Measurements from ENCODE around the gene SERPINB1. TPM values are rescaled to one million over a fixed set of nuclear protein-coding genes. Genes with fewer than 3 reads are reported as not detected.

Gene SERPINB1
- total and polyA plus RNA-seq, 9 of the 15 experiments (the other 6 are each of a cell fraction or from before 2014, with no cell fraction given) = 33.9 to 108 (median 63.8) TPM

DNA sequence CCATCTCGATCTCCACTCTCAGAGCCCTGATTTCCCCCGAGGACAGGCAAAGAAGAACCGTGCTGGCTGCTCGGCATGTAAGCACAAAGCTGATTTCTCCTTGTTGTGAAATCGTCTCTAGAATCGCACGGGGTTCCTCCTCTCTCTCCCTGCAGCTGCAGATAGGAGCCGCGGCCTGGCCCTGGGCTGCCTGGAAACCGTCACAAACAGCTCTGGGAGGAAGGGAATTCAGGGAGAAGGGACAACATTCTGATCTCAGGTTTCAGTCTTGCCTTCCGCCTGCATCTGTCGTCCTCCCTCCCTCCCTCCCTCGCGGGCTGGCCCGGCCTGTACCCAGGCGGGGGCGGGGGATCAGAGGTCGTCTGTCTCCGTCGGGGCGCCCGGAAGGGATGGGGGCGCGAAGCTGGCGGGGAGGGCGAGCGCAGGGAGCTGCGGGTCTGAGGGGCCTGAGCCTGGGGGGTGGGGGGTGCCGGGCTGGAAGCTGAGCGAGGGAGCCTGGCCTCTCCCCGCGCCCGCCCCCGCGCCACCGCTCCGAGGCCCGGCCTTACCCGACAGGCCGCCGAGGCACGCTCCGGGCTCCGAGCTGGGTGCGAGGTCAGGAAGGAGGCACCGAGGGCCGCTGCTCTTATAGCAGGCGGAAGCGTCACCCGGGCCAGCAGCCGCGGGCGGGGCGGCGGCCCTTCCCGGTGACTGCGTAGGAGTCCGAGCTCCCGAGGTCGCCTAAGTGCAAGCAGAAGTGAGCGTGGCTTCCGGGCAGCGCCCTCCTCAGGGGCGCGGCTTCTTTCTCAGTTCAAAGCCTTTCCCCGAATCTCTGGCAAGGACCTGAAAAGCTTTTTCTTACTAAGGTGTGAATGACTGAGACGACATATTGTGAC is at the start of gene SERPINB1 (continued):
- TF ChIP-seq CBFB (CRISPR knock-in tag; IDR thresholded peaks at IDR 0.05) (peak; percentile 61; the same call in 1 of the 2 replicates), ZFP36 (IDR thresholded peaks at IDR 0.05; ENCODE audit: low read depth, low read length, partially characterized antibody) (peak; percentile 2), FOXK2 (conservative IDR thresholded peaks at IDR 0.05 in 1 of 2, IDR thresholded peaks at IDR 0.05 in 1 of 2; ENCODE audit: low read depth in 2 of 2) (peak; percentile 53 to 77; a peak in 3 of 4 replicates), CREM (IDR thresholded peaks at IDR 0.05; ENCODE audit: low read depth) (peak; percentile 81), ZKSCAN1 (IDR thresholded peaks at IDR 0.05; ENCODE audit: low read depth, low read length) (peak; percentile 66; the same call in 1 of the 2 replicates), POLR2AphosphoS5 (IDR thresholded peaks at IDR 0.05; ENCODE audit: control insufficient read depth, insufficient read depth, low read depth, low read length) (peak; percentile 29; the same call in 1 of the 2 replicates), ZNF121 (CRISPR knock-in tag; conservative IDR thresholded peaks at IDR 0.05) (no peak), ZNF12 (CRISPR knock-in tag; IDR thresholded peaks at IDR 0.05) (no peak), ETV1 (tag; conservative IDR thresholded peaks at IDR 0.05; ENCODE audit: low read depth) (peak; percentile 100), HMGN3 (IDR thresholded peaks at IDR 0.05; ENCODE audit: borderline replicate concordance, extremely low read depth, insufficient read length, low read depth, low read length) (peak; percentile 98), GTF2A2 (tag; IDR thresholded peaks at IDR 0.05) (peak; percentile 75), TCF7 (IDR thresholded peaks at IDR 0.05; ENCODE audit: borderline replicate concordance) (peak; percentile 76; the same call in 1 of the 2 replicates), MTA2 (IDR thresholded peaks at IDR 0.05; ENCODE audit: low read depth) (peak; percentile 34; the same call in 1 of the 2 replicates), RBM25 (IDR thresholded peaks at IDR 0.05; ENCODE audit: low read depth, low read length, severe bottlenecking) (no peak), HNRNPL (IDR thresholded peaks at IDR 0.05; ENCODE audit: low read depth, low read length) (peak; percentile 83; the same call in 1 of the 2 replicates), CAMTA2 (CRISPR knock-in tag; conservative IDR thresholded peaks at IDR 0.05) (no peak), PCBP1 (IDR thresholded peaks at IDR 0.05; ENCODE audit: low read depth, low read length, poor library complexity, severe bottlenecking) (peak; percentile 74), NFE2 (IDR thresholded peaks at IDR 0.05; ENCODE audit: low read depth) (0 out of 2 replicates have a peak, but pooled peaks have one; percentile 13), HEY1 (CRISPR knock-in tag; IDR thresholded peaks at IDR 0.05; ENCODE audit: borderline replicate concordance) (no peak), ESRRA (IDR thresholded peaks at IDR 0.05; ENCODE audit: borderline replicate concordance, low read depth) (peak; percentile 67; the same call in 1 of the 2 replicates), LEF1 (IDR thresholded peaks at IDR 0.05) (peak; percentile 92), ZNF274 (IDR thresholded peaks at IDR 0.05; ENCODE audit: borderline replicate concordance, low read depth, low read length) (no peak), RB1 (IDR thresholded peaks at IDR 0.05; ENCODE audit: low read depth) (peak; percentile 89), TEAD4 (IDR thresholded peaks at IDR 0.05; ENCODE audit: low read length) (peak; percentile 75), TEAD4 (CRISPR knock-in tag; IDR thresholded peaks at IDR 0.05; ENCODE audit: borderline replicate concordance) (no peak)
- TF ChIP-seq, protein P1, sequence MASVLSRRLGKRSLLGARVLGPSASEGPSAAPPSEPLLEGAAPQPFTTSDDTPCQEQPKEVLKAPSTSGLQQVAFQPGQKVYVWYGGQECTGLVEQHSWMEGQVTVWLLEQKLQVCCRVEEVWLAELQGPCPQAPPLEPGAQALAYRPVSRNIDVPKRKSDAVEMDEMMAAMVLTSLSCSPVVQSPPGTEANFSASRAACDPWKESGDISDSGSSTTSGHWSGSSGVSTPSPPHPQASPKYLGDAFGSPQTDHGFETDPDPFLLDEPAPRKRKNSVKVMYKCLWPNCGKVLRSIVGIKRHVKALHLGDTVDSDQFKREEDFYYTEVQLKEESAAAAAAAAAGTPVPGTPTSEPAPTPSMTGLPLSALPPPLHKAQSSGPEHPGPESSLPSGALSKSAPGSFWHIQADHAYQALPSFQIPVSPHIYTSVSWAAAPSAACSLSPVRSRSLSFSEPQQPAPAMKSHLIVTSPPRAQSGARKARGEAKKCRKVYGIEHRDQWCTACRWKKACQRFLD (CRISPR knock-in tag; IDR thresholded peaks at IDR 0.05) = peak; percentile 93
- TF ChIP-seq, protein P2, sequence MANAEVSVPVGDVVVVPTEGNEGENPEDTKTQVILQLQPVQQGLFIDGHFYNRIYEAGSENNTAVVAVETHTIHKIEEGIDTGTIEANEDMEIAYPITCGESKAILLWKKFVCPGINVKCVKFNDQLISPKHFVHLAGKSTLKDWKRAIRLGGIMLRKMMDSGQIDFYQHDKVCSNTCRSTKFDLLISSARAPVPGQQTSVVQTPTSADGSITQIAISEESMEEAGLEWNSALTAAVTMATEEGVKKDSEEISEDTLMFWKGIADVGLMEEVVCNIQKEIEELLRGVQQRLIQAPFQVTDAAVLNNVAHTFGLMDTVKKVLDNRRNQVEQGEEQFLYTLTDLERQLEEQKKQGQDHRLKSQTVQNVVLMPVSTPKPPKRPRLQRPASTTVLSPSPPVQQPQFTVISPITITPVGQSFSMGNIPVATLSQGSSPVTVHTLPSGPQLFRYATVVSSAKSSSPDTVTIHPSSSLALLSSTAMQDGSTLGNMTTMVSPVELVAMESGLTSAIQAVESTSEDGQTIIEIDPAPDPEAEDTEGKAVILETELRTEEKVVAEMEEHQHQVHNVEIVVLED (CRISPR knock-in tag; IDR thresholded peaks at IDR 0.05) = 0 out of 2 replicates have a peak, but pooled peaks have one; percentile 24
